ENCODE measurements around the gene SLC25A14.

Gene SLC25A14

GRCh38 chrX:130385520-130385919 lies 45.8 kb downstream of the SLC25A14 start, which contains the start of gene GPR119:
TSS of gene GPR119 (minus strand) at chrX:130385674. CDS start at chrX:130385447, 227 bp downstream.
- DNase-seq = no peak

- no peak for DNase-seq
These were observed 46.7 kb downstream of the SLC25A14 start for GRCh38 chrX:130386408-130386808.

GRCh38 chrX:130393451-130394074 lies 53.8 kb downstream of the SLC25A14 start:
- no peak for DNase-seq

- DNase-seq = no peak
These were observed 55.6 kb downstream of the SLC25A14 start for GRCh38 chrX:130395341-130395740.

GRCh38 chrX:130401415-130402207 lies 61.9 kb downstream of the SLC25A14 start, which contains the start of gene RBMX2:
TSS of gene RBMX2 (plus strand) at chrX:130401987. CDS start at chrX:130402033, 46 bp downstream.
- DNase-seq = peak; percentile 76

GRCh38 chrX:130402208-130402684 lies 62.5 kb downstream of the SLC25A14 start:
- DNase-seq = no peak

GRCh38 chrX:130413415-130413814 lies 73.7 kb downstream of the SLC25A14 start:
- DNase-seq = no peak

- no peak for DNase-seq
These were observed 75.1 kb downstream of the SLC25A14 start for GRCh38 chrX:130414800-130415199.

GRCh38 chrX:130415201-130415600 lies 75.5 kb downstream of the SLC25A14 start:
- no peak for DNase-seq

GRCh38 chrX:130416785-130417184 lies 77.1 kb downstream of the SLC25A14 start:
- DNase-seq = no peak

GRCh38 chrX:130418066-130418465 lies 78.3 kb downstream of the SLC25A14 start:
- no peak for DNase-seq

- no peak for DNase-seq
These were observed 79.0 kb downstream of the SLC25A14 start for GRCh38 chrX:130418740-130419139.

- no peak for DNase-seq
These were observed 79.5 kb downstream of the SLC25A14 start for GRCh38 chrX:130419263-130419662.

Data from CD4-positive, alpha-beta T cell treated with Interferon gamma for 1 hour (primary cell).